GM20431 (cell line): ENCODE results near the gene PRSS36.
"Not testable (repeated sequence)": the region's sequence is repeated elsewhere in the genome, so short reads cannot be mapped to it uniquely, and the experiment has no call there.

Source experiments
- in situ Hi-C: fragments of 300-500 bp; cut with MseI, MboI; formaldehyde crosslinking; loops from one replicate; pipeline ENCODE4 v1.15.0; 2020; ENCODE audit warnings: low sequenced_read_pairs; ENCODE audit not compliant: unreplicated experiment

Gene PRSS36

DNA sequence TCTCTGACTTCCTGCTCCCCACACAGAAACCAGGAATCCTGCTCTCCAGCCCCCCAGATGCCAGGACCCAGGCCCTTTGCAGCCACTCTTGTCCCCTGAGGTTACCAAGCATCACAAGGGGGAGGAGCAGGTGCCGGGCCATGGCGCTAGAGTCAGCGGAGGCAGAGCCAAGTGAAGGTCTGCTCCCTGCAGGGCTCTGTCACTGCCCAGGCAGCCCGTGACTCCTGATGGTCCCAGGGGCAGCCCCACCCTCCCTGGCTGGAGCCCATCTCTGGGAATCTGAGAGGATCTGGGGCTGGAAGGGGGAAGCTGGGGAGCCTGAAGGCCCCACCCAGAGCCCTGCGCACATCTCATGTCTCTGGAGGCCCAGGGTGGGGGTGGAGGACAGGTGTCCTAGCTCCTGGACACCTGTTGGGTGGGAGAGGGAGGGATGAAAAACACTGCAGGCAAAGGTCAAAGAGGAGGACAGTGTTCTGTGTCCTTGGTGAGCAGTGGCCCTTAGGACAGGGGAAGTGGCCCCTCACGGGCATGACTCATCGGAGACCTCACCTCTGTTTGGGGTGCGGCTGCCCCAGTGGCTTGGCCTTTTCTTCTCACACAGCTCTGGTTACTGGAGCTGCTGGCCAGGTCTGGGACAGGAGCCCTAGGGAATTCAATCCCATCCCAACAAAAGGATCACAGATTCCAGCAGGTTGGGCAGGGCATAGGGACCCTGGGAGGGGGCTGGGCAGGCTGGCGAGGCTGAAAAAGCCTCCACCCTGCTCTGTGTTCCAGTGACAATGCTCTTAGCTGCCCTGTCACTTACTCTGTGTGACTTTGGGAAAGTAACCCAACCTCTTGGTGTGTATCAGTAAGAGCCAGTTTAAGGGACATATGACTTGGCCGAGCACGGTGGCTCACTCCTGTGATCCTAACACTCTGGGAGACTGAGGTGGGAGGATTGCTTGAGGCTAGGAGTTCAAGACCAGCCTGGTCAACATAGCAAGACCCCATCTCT is at the start of gene PRSS36:
PRSS36 (minus strand) TSS at position 173 of the 997 bp plus-strand sequence; CDS start at position 142, 31 bp downstream.
- in situ Hi-C loops = no loop called here

DNA sequence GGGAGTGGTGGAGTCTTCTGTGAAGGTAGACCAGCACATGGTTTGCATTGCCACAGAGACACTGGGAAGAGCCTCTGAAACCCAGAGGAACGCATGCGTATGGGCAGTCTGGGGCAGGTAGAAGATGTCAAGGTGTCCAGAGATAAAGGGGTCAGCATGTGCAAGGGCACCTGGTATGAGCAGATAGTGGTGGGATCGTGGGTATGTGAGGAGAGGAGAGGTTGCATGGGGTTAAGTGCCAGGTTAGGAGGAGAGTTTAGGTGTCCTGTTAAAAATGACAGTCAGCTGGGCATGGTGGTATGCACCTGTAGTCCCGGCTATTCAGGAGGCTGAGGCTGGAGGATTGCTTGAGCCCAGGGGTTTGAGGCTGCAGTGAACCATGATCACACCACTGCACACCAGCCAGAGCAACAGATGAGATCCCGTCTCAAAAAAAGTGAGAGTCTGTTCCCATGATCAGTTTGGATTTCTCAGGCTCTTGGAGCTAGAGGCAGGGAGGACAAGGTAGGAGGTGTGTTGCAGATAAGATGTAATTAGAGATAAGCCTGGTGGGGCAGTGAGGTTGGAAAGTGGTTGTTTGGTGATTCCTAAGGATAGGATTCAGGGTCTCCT is 49.7 kb upstream of the PRSS36 start:
- in situ Hi-C loops = no loop called here

GRCh38 chr16:31198207-31198882 is 48.5 kb upstream of the PRSS36 start:
- in situ Hi-C loops = no loop called here

GRCh38 chr16:31196324-31197088 is 46.6 kb upstream of the PRSS36 start:
- in situ Hi-C loops = no loop called here

- in situ Hi-C loops = not testable (repeated sequence)
Observed at GRCh38 chr16:31195861-31196260, 46.0 kb upstream of the PRSS36 start.

GRCh38 chr16:31194898-31195297 is 45.0 kb upstream of the PRSS36 start:
- in situ Hi-C loops = no loop called here

GRCh38 chr16:31193874-31194273 is 44.0 kb upstream of the PRSS36 start:
- in situ Hi-C loops = no loop called here

GRCh38 chr16:31192856-31193642 is 43.2 kb upstream of the PRSS36 start:
- in situ Hi-C loops = no loop called here

DNA sequence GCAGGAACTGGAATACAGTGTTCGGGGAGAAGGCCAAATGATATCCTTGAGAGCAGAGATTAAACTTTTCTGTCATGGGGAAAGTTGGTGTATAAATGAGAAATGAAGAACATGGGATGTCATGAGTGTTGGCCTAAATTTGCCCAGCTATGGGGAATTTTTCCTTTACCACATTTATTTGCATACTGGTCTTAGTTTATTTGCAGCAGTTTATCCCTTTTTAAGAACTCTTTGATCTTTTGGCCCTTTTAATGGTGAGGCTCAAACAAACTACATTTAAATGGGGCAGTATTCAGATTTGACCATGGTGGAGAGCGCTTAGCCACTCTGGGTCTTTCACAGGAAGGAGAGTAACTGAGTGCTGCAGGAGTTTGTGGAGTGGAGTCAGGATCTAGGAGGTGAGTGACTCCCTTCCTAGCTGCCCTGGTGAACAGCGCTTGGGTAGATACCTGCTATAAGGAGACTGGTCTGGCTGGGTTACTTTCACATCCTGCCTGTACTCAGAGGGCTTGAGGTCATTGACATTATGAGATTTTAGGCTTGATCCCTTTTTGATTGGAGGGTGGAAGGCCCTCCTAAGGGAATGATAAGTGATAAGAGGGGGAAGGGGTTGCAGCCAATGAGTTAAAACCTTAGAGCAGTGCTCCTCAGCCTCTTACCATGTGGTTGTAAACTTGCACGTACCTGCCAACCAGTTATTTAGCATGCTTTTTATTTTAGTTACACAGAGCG is 42.0 kb upstream of the PRSS36 start:
- in situ Hi-C loops = no loop called here

DNA sequence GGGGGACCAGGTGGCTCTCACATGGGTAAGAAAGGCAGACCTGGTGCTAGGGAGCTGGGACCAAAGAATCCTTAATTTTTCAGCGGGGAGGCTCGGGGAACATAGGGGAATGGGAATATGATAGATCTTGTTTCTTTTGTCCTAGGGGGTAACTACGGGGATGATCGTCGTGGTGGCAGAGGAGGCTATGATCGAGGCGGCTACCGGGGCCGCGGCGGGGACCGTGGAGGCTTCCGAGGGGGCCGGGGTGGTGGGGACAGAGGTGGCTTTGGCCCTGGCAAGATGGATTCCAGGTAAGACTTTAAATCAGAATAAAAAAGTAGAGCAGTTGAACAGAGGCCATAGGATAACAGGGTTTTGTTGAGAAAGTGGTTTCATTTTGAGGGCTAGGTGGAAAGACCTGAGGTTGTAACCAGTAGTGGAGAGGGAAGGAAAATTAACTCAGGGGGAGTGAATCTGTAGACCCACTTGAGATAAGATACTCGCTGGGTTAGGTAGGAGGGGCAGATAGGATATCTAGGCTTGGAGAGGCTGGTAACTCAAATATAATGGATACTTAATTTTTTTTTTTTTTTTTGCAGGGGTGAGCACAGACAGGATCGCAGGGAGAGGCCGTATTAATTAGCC is 41.1 kb upstream of the PRSS36 start:
- in situ Hi-C loops = no loop called here

- in situ Hi-C loops = no loop called here
Observed at GRCh38 chr16:31190061-31190460, 40.2 kb upstream of the PRSS36 start.

DNA sequence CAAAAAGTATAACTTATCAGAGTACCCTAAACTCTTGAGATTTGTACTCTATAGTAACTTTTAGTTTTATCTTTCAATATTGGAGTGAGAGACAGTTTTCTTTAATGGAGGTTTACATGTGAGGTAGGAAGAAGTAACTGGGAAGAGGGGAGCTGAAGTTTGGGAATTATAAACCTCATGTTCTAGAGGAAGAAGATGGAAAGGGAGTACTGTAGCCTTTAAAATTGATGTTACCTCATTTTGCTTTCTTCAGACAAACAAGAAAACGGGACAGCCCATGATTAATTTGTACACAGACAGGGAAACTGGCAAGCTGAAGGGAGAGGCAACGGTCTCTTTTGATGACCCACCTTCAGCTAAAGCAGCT is 39.5 kb upstream of the PRSS36 start:
- in situ Hi-C loops = no loop called here

DNA sequence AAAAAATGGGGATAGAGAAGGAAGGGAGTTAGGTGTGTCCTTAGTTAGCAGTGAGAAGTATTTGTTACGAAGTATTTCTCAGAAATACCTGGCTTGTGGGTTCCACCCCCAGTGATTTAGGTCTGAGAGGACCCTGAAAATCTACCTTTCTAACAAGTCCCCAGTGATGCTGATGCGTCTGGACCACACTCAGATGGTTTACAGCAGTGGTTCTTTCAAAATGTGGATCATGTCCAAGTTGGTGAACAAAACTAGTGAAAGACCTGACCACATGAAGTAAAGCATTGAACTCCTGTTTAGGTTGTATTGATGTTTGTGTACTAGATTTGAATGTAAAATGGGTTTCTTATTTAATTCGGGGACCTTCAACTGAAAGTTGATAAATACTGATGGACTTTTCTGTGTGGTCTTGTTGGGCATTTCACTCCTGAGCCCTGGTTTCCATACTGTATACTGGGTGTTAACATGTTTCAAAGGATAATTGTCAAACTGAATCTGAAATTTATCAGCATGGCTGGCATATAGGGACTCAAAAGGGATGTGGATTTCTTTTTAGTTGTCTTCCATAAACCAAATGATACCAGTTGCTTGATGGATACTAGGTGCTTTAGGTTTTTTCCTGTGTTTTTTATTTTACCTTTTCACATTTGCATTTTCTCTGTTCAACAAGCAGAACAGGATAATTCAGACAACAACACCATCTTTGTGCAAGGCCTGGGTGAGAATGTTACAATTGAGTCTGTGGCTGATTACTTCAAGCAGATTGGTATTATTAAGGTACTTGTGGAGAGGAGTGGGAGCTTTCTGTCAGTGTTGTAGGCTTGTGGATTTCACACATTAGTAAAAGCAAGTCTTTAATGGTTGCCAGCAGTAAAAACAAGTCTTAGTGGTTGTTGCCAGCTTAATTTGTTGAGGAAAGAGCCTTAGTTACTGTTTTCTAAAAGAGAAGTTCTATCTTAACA is 38.9 kb upstream of the PRSS36 start:
- in situ Hi-C loops = no loop called here

DNA sequence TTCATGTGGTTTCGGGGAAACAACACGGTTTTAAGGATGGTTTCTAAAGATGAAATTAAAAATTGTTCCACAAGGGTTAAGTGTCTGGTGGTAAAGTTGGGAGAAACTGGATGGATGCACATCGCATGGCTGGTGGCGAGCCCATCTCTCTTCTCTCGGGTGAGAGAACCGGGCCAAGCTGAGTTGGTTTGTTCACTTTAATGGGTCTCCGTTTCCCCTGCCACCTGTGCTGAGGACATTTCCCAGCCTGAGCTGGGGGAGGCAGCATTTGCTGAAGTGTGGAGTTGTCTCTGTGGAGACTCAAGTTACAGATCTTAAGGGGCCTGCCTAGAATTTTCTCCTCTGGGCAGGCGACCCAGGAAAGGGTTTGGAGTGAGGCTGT is 37.9 kb upstream of the PRSS36 start:
- in situ Hi-C loops = no loop called here

- in situ Hi-C loops = no loop called here
Observed at GRCh38 chr16:31186930-31187807, 37.3 kb upstream of the PRSS36 start.

DNA sequence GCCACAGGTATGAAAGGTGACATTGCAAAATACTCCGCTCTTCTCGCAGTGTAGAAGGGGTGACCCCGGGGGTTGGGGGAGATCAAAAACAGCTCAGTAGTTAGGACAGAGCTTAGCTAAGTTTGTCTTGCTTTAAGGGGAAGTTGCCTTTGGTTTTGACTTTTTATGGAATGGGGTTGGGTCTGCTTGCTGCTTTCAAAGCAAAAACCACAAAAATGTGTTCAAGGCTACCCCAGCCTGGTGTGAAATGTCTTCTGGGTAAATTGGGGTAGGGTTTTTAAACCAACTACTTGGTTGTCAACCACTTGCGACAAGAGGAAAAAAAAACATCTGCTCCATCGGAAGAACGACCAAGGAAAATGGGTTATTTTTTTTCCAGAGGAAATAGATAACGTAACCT is 36.3 kb upstream of the PRSS36 start:
- in situ Hi-C loops = no loop called here
